GM12872 (cell line): Measurements from ENCODE around the gene POMC.

Experiments used
- TF ChIP-seq, protein P1 (sequence below): IDR thresholded peaks from 3 replicates; pipeline ENCODE4 v1.5.1; 2011; ENCODE audit warnings: low read depth, mild to moderate bottlenecking, low read length, moderate library complexity; ENCODE audit not compliant: insufficient read depth

POMC gene

DNA sequence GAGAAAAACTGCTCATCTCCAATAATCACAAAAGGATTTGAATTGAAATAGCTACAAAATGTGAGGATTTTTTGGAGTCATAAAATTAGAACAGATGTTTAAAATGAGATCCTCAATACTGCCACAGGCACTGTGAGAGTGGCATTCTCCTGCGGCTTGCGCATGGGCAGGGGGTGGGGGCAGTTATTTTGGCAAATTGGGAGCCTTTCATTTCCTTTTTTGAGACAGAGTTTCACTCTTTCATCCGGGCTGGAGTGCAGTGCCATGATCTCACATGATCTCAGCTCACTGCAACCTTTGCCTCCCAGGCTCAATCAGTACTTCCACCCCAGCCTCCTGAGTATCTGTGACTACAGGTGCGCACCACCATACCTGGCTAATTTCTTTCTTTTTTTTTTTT, 42.4 kb downstream of the POMC start:
- TF ChIP-seq, protein P1, sequence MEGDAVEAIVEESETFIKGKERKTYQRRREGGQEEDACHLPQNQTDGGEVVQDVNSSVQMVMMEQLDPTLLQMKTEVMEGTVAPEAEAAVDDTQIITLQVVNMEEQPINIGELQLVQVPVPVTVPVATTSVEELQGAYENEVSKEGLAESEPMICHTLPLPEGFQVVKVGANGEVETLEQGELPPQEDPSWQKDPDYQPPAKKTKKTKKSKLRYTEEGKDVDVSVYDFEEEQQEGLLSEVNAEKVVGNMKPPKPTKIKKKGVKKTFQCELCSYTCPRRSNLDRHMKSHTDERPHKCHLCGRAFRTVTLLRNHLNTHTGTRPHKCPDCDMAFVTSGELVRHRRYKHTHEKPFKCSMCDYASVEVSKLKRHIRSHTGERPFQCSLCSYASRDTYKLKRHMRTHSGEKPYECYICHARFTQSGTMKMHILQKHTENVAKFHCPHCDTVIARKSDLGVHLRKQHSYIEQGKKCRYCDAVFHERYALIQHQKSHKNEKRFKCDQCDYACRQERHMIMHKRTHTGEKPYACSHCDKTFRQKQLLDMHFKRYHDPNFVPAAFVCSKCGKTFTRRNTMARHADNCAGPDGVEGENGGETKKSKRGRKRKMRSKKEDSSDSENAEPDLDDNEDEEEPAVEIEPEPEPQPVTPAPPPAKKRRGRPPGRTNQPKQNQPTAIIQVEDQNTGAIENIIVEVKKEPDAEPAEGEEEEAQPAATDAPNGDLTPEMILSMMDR: no peak

DNA sequence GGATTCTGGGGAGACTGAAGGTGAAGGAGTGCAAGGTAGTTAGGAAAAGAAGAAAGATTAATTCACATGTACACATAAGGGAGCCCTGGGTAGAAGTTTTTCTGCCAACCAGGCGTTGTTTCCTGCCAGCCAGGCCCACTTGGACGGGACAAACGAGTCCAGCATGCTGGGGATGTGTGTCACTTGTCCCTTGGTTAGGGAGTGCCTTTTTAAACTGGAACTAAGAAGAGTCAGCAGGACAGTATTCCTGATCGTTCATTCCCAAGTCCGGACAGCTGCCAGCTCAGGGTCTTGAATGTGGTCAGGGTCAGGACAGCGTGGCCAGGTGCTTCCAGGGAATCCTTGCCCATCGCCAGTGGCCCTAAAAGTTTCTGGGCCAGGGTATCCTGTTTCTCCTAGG, 43.2 kb downstream of the POMC start:
- TF ChIP-seq, protein P1: no peak

DNA sequence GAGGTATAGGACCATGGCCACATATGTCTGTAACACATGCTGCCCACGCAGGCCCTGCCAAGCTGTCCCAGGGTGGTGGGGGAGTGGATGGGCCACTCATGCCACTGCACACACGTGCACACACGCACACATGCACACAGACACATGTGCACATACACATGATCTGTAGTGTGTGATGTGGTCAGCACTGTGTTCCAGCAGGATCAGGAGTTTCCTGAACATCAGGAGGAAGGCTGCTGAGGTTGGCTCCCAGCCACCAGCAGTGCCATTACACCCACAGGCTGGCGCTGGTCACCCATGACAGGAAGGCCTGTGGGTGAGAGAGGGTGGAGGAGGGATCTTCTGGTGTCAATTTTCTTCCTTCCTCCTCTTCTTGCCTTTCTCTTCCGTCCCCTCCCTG, 44.7 kb downstream of the POMC start:
- TF ChIP-seq, protein P1: no peak

DNA sequence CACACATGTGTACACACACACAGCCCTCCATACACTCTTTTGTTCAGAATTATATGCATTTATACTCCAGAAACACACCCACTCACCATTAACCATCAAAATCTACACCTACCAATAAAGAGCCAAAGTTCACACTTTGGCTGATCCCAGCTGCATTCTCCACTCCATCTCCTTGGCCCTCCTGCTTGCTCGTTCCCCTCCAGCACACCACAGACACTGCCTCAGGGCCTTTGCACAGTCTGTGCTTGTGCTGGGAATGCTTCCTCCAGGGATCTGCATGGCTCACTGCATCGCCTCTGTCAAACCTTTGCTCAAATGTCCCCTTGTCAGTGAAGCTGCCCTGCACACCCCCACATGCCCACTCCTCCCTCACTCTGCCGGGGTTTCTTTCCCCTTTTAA, 46.0 kb downstream of the POMC start:
- TF ChIP-seq, protein P1: no peak

DNA sequence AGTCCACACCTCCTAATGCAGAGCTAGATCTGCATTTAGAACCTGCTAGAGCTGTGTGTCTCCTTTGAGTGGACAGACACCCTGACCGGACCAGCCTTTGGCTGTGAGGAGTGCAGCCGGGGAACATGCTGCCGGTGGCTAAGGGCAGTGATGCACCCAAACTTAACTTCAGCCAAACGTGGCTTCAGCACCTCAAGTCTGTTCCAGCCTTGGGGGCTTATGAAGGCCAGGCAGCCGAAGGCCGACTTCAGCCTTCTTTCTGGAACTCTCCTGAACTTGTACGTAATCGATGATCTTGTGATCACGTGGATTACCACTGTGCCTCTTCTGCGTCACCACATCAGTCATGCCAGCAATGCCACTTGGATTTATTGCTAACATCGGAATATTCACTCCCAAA, 49.1 kb downstream of the POMC start:
- TF ChIP-seq, protein P1: no peak

DNA sequence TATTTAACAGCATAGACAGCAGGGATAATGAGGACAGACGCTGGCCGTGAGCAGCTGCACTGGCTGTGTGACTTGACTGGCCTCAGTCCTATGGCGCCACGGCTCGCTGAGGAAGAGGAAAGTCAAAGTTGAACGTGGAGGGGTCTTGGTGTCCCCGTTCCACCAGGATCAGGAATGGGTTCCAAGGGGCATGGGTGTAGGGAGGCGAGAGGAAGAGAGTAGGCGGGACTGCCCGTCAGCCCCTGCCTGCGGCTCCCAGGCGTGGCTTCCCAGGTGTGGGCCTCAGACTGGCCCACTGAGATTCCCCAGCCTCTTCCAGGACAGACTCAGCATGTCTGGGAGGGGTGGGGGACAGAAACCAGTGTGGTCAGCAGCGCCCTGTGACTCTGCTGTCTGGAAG, 51.4 kb downstream of the POMC start:
- TF ChIP-seq, protein P1: no peak

DNA sequence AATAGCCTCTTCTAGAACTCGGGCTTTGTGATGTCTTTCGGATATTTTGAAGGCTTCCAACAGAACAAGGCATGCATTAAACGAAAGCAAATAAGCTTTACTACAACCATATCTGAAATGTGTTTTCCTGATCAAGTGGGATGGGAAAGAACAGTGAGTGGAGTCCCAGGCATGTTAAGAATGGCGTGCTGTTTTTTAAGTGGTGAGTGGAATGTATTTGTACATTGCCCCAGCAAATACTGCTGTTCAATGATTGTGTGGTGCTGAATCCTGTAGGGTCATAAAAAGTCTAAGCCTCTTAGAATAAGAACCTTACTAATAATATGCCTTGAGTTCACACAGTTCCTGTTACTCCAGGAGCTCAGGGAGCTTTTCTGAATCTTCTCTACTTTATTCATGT, 52.5 kb downstream of the POMC start:
- TF ChIP-seq, protein P1: no peak
